Loucy (cell line): ENCODE results near the gene CASP9.
"Not testable (repeated sequence)": the region's sequence is repeated elsewhere in the genome, so short reads cannot be mapped to it uniquely, and the experiment has no call there.

Experiments used
- H2AFZ ChIP-seq: fragments of 200-600 bp; sonication (generic); 2 replicates; pipeline ENCODE4 v1.6.0; 2016; ENCODE audit warnings: antibody characterized with exemption, mild to moderate bottlenecking, low read length, moderate library complexity
- H3F3A ChIP-seq: fragments of 200-600 bp; 2 replicates; pipeline ENCODE4 v1.6.0; 2016; ENCODE audit warnings: antibody characterized with exemption, low read depth, mild to moderate bottlenecking
- H3K27me3 ChIP-seq: fragments of 200-600 bp; sonication (generic); 2 replicates; pipeline ENCODE4 v1.6.1; 2014; ENCODE audit warnings: low read length, mild to moderate bottlenecking; ENCODE audit not compliant: insufficient read depth, poor library complexity, severe bottlenecking
- H3K36me3 ChIP-seq: fragments of 200-600 bp; sonication (generic); 2 replicates; pipeline ENCODE4 v1.6.1; 2016; ENCODE audit warnings: low read length; ENCODE audit not compliant: insufficient read depth
- H3K4me1 ChIP-seq: fragments of 200-600 bp; sonication (generic); 2 replicates; pipeline ENCODE4 v1.5.1; 2014; ENCODE audit warnings: low read length, mild to moderate bottlenecking; ENCODE audit not compliant: insufficient read depth, poor library complexity, severe bottlenecking
- H3K4me2 ChIP-seq: fragments of 200-600 bp; sonication (generic); 2 replicates; pipeline ENCODE4 v1.6.0; 2014; ENCODE audit warnings: antibody characterized with exemption, low read length, low read depth, mild to moderate bottlenecking; ENCODE audit not compliant: poor library complexity, severe bottlenecking
- H3K4me3 ChIP-seq: fragments of 200-600 bp; sonication (generic); 2 replicates; pipeline ENCODE4 v1.5.1; 2014; ENCODE audit warnings: low read length, mild to moderate bottlenecking, mixed read lengths; ENCODE audit not compliant: poor library complexity, severe bottlenecking
- H3K79me2 ChIP-seq: fragments of 200-600 bp; sonication (generic); 2 replicates; pipeline ENCODE4 v1.6.1; 2014; ENCODE audit warnings: low read length; ENCODE audit not compliant: insufficient read depth
- H3K9ac ChIP-seq: fragments of 200-600 bp; sonication (generic); 2 replicates; pipeline ENCODE4 v1.6.0; 2014; ENCODE audit warnings: mild to moderate bottlenecking, low read depth, low read length, moderate library complexity; ENCODE audit not compliant: poor library complexity, severe bottlenecking
- H3K9me2 ChIP-seq: fragments of 200-600 bp; sonication (generic); replicated peaks from 2 replicates; pipeline ENCODE4 v1.6.1; 2016; ENCODE audit warnings: low read depth, low read length, mixed read lengths
- H3K9me3 ChIP-seq: fragments of 200-600 bp; sonication (generic); 2 replicates; pipeline ENCODE4 v1.6.1; 2014; ENCODE audit warnings: mild to moderate bottlenecking, antibody characterized with exemption, low read length, low read depth; ENCODE audit not compliant: insufficient read depth
- H4K20me1 ChIP-seq: fragments of 200-600 bp; sonication (generic); 2 replicates; pipeline ENCODE4 v1.6.0; 2014; ENCODE audit warnings: antibody characterized with exemption, low read length, mild to moderate bottlenecking; ENCODE audit not compliant: insufficient read depth, poor library complexity, severe bottlenecking
- CTCF ChIP-seq: fragments of 200-600 bp; sonication (generic); conservative IDR thresholded peaks from 2 replicates; pipeline ENCODE4 v1.5.1; 2014; ENCODE audit warnings: mild to moderate bottlenecking, antibody characterized with exemption, low read length
- EZH2phosphoT487 ChIP-seq: fragments of 200-600 bp; IDR thresholded peaks from 2 replicates; pipeline ENCODE4 v1.6.1; 2018; ENCODE audit warnings: antibody characterized with exemption, mild to moderate bottlenecking, moderate library complexity, borderline replicate concordance

Gene CASP9

GRCh38 chr1:15523104-15524020 is 653 bp downstream of the CASP9 start:
- Histone ChIP-seq H4K20me1 (peaks cover 4% of the 10 kb centered on the region), H3K9ac (peak overlapping the region; percentile 87), H3K4me3 (peak overlapping the region; percentile 96), H3K4me2 (peak overlapping the region; percentile 97), H2AFZ (peak overlapping the region; percentile 87), H3K9me3 (no peaks in the 10 kb centered on the region), H3K36me3 (no peaks in the 10 kb centered on the region), H3K27me3 (no peaks in the 10 kb centered on the region), H3F3A (peaks cover 7% of the 10 kb centered on the region; the same call in 1 of the 2 replicates), H3K79me2 (peaks cover 31% of the 10 kb centered on the region), H3K4me1 (peaks cover 37% of the 10 kb centered on the region), H3K9me2 (no peaks in the 10 kb centered on the region)
- TF ChIP-seq EZH2phosphoT487 (no peak), CTCF (no peak)

- Histone ChIP-seq H3K9me3 (no peaks in the 10 kb centered on the region), H2AFZ (no peak overlapping the region), H3K4me3 (no peak overlapping the region), H3K4me1 (peaks cover 33% of the 10 kb centered on the region), H3K9ac (no peak overlapping the region), H3K9me2 (no peaks in the 10 kb centered on the region), H3F3A (peaks cover 7% of the 10 kb centered on the region; the same call in 1 of the 2 replicates), H4K20me1 (peaks cover 2% of the 10 kb centered on the region), H3K4me2 (peak overlapping the region; percentile 97), H3K79me2 (peaks cover 23% of the 10 kb centered on the region), H3K27me3 (no peaks in the 10 kb centered on the region), H3K36me3 (no peaks in the 10 kb centered on the region)
- TF ChIP-seq CTCF (no peak), EZH2phosphoT487 (no peak)
These were observed 1.5 kb downstream of the CASP9 start for GRCh38 chr1:15522551-15522950.

- not testable (repeated sequence) for H3K4me3 ChIP-seq, H4K20me1 ChIP-seq, H3K27me3 ChIP-seq, H2AFZ ChIP-seq, H3K36me3 ChIP-seq, H3K9ac ChIP-seq, H3K9me3 ChIP-seq, H3F3A ChIP-seq, H3K9me2 ChIP-seq
- Histone ChIP-seq H3K4me2 (peak overlapping the region; percentile 97), H3K79me2 (peaks cover 18% of the 10 kb centered on the region), H3K4me1 (peaks cover 27% of the 10 kb centered on the region)
These were observed 2.7 kb downstream of the CASP9 start for GRCh38 chr1:15521206-15521906.
